Activated CD4-positive, alpha-beta T cell treated with anti-CD3 and anti-CD28 coated beads, Interleukin-2, amount 50 U/mL, for 24 hours (primary cell): Measurements from ENCODE around the gene LIM2.
"Not testable (repeated sequence)": the region's sequence is repeated elsewhere in the genome, so short reads cannot be mapped to it uniquely, and the experiment has no call there.

Experiments
- DNase-seq, 2 donors: peaks; one replicate each; pipeline ENCODE4 v3.0.0-alpha.2; 2020; ENCODE audit warnings: low read depth in 1 of 2, low spot score in 1 of 2

Gene LIM2

GRCh38 chr19:51387924-51388389, at the start of gene LIM2:
TSS of gene LIM2 (minus strand) at chr19:51387974. CDS start at chr19:51387443, 531 bp downstream.
- no peak for DNase-seq

GRCh38 chr19:51434456-51434855, 46.7 kb upstream of the LIM2 start:
- DNase-seq: no peak

- no peak for DNase-seq
Observed at GRCh38 chr19:51433043-51433442, 45.3 kb upstream of the LIM2 start.

- DNase-seq: no peak
Observed at GRCh38 chr19:51431124-51431523, 43.4 kb upstream of the LIM2 start.

GRCh38 chr19:51430221-51430620, 42.4 kb upstream of the LIM2 start:
- no peak for DNase-seq

GRCh38 chr19:51427201-51427600, 39.4 kb upstream of the LIM2 start:
- DNase-seq: no peak

GRCh38 chr19:51422053-51422448, 34.3 kb upstream of the LIM2 start:
- peak; percentile 83 to 89 for DNase-seq

GRCh38 chr19:51421229-51422052, 33.7 kb upstream of the LIM2 start:
- no peak for DNase-seq

- not testable (repeated sequence) for DNase-seq
Observed at GRCh38 chr19:51420511-51420910, 32.7 kb upstream of the LIM2 start.

GRCh38 chr19:51418707-51419106, 30.9 kb upstream of the LIM2 start:
- DNase-seq: no peak

- no peak for DNase-seq
Observed at GRCh38 chr19:51417810-51418157, 30.0 kb upstream of the LIM2 start.

- peak in 1 of 2 donors; percentile 14 for DNase-seq
Observed at GRCh38 chr19:51417107-51417809, 29.5 kb upstream of the LIM2 start, which contains the start of gene SIGLEC10. TSS of gene SIGLEC10 (minus strand) at chr19:51417642. CDS start at chr19:51417581, 61 bp downstream.

- not testable (repeated sequence) for DNase-seq
Observed at GRCh38 chr19:51416422-51416821, 28.6 kb upstream of the LIM2 start.

- DNase-seq: no peak
Observed at GRCh38 chr19:51415187-51415586, 27.4 kb upstream of the LIM2 start.

GRCh38 chr19:51410950-51411748, 23.4 kb upstream of the LIM2 start:
- DNase-seq: no peak

- no peak for DNase-seq
Observed at GRCh38 chr19:51407511-51408131, 19.8 kb upstream of the LIM2 start.

GRCh38 chr19:51402117-51402516, 14.3 kb upstream of the LIM2 start:
- DNase-seq: no peak

GRCh38 chr19:51399936-51400335, 12.2 kb upstream of the LIM2 start:
- DNase-seq: not testable (repeated sequence)

GRCh38 chr19:51399231-51399630, 11.5 kb upstream of the LIM2 start:
- no peak for DNase-seq

GRCh38 chr19:51398096-51398704, 10.4 kb upstream of the LIM2 start:
- DNase-seq: no peak

- not testable (repeated sequence) for DNase-seq
Observed at GRCh38 chr19:51397453-51397852, 9.7 kb upstream of the LIM2 start.
